Neuron (in vitro differentiated cells): ENCODE data around the gene LRRC45.

Source experiments
- H2AFZ ChIP-seq: one replicate; pipeline ENCODE4 v1.6.1; 2013; ENCODE audit warnings: low read depth, mild to moderate bottlenecking, inconsistent platforms, low read length, moderate library complexity
- H3K27me3 ChIP-seq: one replicate; pipeline ENCODE4 v1.6.1; 2013; ENCODE audit warnings: low read length; ENCODE audit not compliant: insufficient read depth
- H3K36me3 ChIP-seq: one replicate; pipeline ENCODE4 v1.6.1; 2013; ENCODE audit warnings: low read length; ENCODE audit not compliant: insufficient read depth
- H3K4me1 ChIP-seq: one replicate; pipeline ENCODE4 v1.6.1; 2013; ENCODE audit warnings: low read length; ENCODE audit not compliant: insufficient read depth
- H3K4me3 ChIP-seq: 2 replicates; pipeline ENCODE4 v1.5.1; 2013; ENCODE audit warnings: mild to moderate bottlenecking, low read length, moderate library complexity
- H3K9me3 ChIP-seq: one replicate; pipeline ENCODE4 v1.6.1; 2013; ENCODE audit warnings: low read length

LRRC45 gene

DNA sequence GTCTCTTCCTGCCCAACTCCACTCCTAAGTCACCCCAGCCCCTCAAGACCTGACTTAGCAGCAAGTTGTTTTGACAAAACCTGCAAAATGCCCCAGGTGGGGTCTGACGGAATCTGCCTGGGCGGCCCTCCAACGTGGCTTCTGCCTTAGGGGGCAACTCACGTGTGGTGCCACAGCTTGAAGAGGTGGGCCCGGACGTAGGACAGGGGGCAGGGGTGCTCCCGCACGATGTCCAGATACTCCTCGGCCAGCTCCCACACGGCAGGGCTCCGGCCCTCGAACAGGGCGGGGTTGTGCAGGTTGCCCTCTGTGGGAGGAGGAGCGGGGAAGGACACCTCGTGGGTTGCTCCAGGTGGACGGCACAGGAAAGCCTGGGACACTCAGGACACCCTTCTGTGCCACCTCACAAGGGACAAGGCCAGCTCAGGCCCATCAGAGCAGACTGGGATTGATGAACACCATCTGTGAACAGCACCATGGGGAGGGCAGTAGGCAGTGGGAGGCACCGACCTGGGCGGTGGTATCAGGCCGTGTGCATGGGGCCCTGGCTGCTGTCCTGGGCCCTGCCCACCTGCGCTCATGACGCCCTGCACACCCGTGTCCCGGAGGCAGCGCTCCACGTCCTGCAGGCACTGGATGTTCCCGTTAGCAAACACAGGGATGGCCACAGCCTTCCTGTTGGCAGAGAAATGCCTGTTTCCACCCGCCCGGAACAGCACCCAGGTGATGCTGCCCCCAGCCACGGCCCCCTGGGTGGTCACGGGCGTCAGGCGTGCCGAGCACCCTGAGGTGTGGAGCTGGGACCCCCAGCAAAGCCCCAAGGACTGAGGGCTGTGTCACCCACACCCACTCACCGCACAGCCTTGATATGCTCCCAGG, 38.2 kb downstream of the LRRC45 start:
- H2AFZ ChIP-seq: no peak overlapping the region
- H3K27me3 ChIP-seq: no peaks in the 10 kb centered on the region
- no peak overlapping the region for H3K4me3 ChIP-seq
- peaks cover 10% of the 10 kb centered on the region for H3K4me1 ChIP-seq
- peaks cover 63% of the 10 kb centered on the region for H3K36me3 ChIP-seq
- no peaks in the 10 kb centered on the region for H3K9me3 ChIP-seq

DNA sequence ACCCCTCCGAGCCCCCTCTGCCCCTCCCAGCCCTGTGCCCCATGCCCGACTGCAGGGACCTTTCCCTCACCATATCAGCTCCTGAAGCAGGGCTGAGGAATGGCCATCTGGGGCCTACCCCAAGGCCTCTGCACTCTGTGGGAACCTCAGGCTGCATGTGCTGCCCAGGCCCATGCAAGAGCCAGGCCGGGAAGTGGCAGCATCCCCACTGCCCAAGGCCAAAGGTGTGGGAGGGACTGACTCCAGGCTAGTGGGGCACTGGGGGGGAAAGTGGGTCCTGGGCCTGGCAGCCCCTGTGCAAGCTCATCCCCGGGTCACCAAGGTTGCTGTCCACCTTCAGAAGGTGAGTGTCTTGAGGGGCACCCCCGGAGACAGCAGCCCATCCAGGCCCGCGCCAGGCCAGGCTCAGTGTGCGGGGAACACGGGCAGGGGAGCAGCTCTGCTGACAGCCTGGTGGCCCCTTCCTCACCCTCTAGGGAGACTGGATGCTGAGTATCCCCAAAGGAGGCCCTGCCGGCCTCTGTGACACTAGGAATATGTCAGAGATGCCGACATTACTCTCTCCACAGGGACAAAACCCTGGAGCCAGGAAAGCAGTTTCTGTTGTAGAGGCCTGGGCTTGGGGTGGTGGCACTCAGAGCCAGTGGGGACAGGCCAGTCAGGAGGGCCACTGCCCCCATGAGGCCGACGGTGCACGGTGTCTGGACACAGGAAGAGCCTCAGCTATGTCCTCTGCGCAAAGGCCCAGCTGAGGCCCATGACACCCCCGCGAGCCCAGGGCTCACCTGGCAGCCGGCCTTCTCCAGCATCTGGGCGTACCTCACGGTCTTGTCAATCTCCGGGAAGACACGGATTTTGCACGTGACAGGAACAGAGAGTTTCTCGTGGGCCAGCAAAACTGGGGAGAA, 39.2 kb downstream of the LRRC45 start:
- H2AFZ ChIP-seq: no peak overlapping the region
- no peak overlapping the region for H3K4me3 ChIP-seq
- H3K36me3 ChIP-seq: peaks cover 53% of the 10 kb centered on the region
- no peaks in the 10 kb centered on the region for H3K9me3 ChIP-seq
- H3K4me1 ChIP-seq: peaks cover 10% of the 10 kb centered on the region
- H3K27me3 ChIP-seq: no peaks in the 10 kb centered on the region

DNA sequence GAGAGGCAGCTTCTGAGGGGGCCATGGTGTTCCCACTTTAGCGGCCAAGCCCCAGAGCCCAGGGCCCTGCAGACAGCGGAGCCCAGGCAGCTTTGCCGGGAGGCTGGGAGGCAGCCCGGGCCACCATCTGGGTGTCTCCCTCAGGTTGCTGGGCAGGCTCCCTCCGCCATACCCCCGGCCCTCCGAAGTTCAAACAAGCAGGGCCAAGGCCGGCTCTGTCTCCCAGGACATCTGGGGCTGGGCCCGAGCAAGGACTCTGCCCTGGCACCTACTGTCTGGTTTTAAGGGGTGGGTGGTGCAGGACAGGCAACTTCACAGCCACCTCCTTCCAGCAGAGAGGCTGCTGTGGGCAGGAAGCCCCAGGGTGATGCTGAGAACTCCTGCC, 39.9 kb downstream of the LRRC45 start:
- no peaks in the 10 kb centered on the region for H3K9me3 ChIP-seq
- no peak overlapping the region for H2AFZ ChIP-seq
- peaks cover 10% of the 10 kb centered on the region for H3K4me1 ChIP-seq
- no peak overlapping the region for H3K4me3 ChIP-seq
- H3K27me3 ChIP-seq: no peaks in the 10 kb centered on the region
- peaks cover 51% of the 10 kb centered on the region for H3K36me3 ChIP-seq

DNA sequence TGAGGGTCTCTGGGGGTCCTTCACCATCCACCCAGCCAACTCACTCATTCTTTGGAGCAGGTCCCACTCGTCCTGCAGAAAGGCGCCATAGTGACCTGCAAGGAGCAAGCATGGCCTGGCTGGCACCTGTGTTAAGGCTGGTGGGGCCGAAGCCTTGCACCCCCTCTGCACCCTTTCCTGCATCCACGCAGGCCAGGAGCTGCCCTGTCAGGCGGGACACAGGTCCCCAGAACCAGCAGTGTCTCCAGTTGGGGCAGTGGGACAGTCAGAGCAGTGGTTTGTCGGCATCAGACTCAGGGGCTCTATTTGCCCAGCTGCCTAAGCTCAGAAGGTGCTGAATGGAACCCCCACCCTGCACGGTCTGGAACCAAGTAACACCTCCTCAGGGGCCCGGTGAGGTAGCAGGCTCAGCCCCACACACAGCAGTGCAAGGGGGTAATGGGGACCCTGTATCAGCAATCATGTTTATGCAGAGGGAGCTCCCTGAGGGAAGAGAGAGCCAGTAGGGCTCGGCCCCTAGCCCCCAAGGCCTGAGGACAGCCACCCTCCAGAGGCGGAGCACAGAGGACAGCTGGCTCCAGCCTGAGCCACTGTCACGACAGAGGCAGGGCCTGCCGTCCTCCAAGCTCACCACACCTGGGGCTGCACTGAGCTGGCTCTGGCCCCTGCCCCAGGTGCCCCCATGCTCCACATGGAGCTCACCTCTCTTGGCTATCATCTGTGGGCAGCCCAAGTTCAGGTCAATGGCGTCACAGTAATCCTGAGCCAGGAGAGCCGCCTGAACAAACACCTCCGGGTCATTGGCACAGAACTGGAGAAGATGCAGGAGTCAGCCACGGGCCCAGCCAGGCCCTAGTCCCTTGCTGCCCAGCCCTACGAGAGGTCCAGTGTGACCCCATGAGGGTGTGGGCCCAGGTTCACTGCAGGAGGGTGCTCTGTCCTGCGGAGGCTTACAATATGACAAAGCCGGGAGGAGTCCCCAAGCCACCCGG, 40.6 kb downstream of the LRRC45 start:
- Histone ChIP-seq H3K4me3 (peak overlapping the region; percentile 80), H2AFZ (no peak overlapping the region), H3K4me1 (peaks cover 10% of the 10 kb centered on the region), H3K36me3 (peaks cover 47% of the 10 kb centered on the region), H3K9me3 (no peaks in the 10 kb centered on the region), H3K27me3 (no peaks in the 10 kb centered on the region)

DNA sequence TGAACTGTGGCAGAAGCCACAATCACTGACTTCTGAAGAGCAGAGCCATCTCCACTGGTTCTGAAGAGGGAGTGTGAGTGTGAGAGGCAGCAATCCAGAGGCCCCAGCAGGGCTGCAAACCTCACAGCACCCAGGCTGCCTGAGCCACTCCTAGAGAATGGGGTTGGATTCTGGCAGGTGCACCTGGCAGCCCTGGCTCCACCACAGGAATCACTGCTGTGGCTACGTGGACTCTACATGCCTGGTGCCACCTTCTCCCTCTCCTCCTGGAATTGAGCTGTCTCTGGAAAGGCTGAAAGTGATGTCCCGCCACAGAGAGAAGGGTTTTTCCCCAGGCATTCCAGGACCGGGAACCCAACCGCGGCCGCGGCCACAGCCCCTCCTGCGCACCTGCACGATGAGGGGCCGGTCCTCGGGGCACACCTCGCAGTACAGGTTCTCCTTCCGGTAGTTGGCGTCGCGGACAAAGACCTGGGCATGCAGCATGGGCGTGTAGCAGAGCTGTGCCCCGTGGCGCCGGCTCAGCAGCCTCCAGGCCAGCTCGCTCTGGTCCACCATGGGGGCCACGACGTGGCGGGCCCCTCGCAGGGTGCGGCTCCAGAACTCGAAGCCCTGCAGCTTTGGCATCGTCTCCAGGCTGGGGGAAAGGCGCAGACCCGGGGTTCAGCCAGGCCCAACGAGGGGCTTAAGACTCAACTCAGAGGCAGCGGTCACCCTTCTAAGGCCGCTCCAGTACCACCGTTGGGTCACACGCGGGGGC, 41.5 kb downstream of the LRRC45 start:
- H3K4me3 ChIP-seq: peak overlapping the region; percentile 80
- H3K4me1 ChIP-seq: peaks cover 10% of the 10 kb centered on the region
- H3K27me3 ChIP-seq: no peaks in the 10 kb centered on the region
- H3K9me3 ChIP-seq: no peaks in the 10 kb centered on the region
- no peak overlapping the region for H2AFZ ChIP-seq
- H3K36me3 ChIP-seq: peaks cover 40% of the 10 kb centered on the region

DNA sequence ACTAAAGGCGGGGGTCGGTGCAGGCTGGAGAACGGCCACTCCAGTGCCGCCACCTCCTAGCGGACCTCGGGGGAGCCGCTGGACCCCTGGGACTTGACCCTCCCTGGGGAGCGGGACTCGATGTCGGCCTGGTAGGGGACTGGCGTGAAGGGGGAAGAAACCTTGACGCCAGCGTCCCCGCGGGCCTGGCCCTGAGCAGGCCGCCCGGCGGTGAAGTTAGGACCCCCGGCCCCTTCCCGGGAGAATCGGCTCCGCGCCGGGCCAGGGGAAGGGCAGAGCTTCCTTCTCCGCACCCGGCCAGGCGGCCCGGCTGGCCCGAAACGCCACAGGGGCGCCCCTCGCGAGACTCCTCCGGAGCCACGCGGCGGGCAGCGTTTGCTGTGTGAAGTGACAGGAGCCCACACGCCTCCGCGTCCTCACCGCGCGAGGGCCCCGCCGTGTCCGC, 42.1 kb downstream of the LRRC45 start:
- Histone ChIP-seq H3K4me1 (peaks cover 10% of the 10 kb centered on the region), H3K36me3 (peaks cover 34% of the 10 kb centered on the region), H3K9me3 (no peaks in the 10 kb centered on the region), H3K4me3 (peak overlapping the region; percentile 80), H2AFZ (no peak overlapping the region), H3K27me3 (no peaks in the 10 kb centered on the region)

DNA sequence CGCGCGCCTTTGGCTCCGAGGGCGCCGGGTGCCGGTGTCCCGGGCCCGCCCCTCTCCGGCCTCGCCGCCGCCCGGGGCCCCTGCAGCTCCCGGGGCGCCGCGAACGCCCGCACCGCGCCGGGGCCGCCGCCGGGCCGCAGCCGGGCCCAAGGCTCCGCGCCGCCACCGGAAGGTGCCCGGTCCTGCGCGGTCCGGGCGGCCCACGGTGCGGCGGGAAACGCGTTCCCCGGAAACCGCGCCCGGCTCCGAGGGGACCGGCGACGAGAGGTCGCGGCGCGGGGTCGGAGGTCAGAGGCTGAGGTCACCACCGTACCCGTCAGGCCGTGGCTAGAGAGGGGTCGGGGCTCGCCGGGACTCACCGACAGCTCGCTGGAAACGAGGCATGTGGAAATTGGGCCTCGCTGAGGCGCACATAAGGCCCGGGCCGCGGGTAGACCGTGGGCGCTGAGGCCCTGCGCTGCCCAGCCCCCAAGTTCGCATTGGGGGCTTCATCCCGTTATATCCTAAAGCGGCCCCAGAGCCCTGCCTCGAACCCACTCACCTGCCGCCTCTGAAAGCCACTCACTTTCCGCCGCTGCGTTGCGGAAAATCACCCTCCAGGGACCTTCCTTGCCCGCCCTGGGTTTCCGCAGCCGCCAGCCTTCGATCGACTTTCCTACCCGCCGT, 42.7 kb downstream of the LRRC45 start, which contains the start of gene DUS1L:
Gene DUS1L, minus strand, starts transcription at position 167 of the 666 bp plus-strand sequence. CDS start 745 bp downstream, outside the sequence.
- no peaks in the 10 kb centered on the region for H3K27me3 ChIP-seq
- no peaks in the 10 kb centered on the region for H3K9me3 ChIP-seq
- peaks cover 28% of the 10 kb centered on the region for H3K36me3 ChIP-seq
- H3K4me3 ChIP-seq: peak within 1 kb of the TSS; percentile 80
- H2AFZ ChIP-seq: peak within 1 kb of the TSS; percentile 100
- H3K4me1 ChIP-seq: peaks cover 10% of the 10 kb centered on the region

DNA sequence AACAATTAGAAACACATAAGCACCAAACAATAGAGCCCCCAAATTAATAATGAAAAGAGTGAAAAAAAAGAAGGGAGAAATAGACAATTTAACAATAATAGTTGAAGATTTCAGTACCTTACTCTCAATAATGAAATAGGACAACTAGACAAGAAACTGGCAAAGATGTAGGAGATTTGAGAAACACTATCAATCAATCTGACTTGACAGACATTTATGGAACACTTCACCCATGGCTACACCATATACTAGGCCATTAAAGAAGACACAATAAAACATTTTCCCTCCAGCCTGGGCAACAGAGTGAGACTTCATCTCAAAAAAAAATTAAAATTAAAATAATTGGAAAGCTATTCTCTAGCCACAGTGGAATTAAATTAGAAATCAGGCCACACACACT, 47.5 kb downstream of the LRRC45 start:
- Histone ChIP-seq H3K9me3 (no peaks in the 10 kb centered on the region), H3K4me1 (peaks cover 4% of the 10 kb centered on the region), H3K27me3 (no peaks in the 10 kb centered on the region), H3K36me3 (no peaks in the 10 kb centered on the region), H2AFZ (no peak overlapping the region), H3K4me3 (no peak overlapping the region)

DNA sequence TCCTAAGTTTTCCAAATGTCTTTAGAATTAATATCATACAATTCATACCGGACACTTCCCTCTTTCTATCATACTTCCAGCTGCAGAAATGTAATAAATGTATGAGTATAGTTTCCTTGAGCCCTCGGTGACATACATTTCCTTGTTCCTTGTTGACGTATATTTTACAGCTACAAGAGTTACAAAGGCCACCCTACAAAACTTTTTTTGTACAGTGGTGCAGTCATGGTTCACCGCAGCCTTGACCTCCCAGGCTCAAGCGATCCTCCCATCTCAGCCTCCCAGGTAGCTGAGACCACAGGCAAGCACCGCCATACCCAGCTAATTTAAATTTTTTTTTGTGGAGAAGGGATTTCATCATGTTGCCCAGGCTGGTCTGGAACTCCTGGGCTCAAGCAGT, 49.7 kb downstream of the LRRC45 start:
- no peaks in the 10 kb centered on the region for H3K27me3 ChIP-seq
- H3K36me3 ChIP-seq: peaks cover 4% of the 10 kb centered on the region
- H3K4me3 ChIP-seq: no peak overlapping the region
- no peaks in the 10 kb centered on the region for H3K4me1 ChIP-seq
- no peak overlapping the region for H2AFZ ChIP-seq
- H3K9me3 ChIP-seq: no peaks in the 10 kb centered on the region

DNA sequence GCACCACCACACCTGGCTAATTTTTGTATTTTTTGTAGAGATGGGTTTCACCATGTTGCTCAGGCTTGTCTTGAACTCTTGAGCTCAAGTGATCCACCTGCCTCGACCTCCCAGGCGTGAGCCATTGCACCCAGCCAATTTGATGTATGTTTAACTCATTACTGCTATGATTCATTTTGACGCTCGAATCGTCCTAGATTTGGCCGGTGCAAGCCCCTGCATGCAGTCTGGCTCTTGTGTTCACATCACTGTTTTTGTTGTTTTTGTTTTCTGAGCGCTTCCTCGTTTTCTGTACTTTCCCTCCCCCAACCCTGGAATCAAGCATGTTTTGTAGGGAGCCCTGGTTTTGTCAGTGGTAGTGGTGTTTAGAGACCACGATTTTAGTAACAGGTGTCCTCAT, 50.3 kb downstream of the LRRC45 start:
- Histone ChIP-seq H3K36me3 (peaks cover 9% of the 10 kb centered on the region), H3K9me3 (no peaks in the 10 kb centered on the region), H2AFZ (no peak overlapping the region), H3K4me3 (no peak overlapping the region), H3K4me1 (no peaks in the 10 kb centered on the region), H3K27me3 (no peaks in the 10 kb centered on the region)

DNA sequence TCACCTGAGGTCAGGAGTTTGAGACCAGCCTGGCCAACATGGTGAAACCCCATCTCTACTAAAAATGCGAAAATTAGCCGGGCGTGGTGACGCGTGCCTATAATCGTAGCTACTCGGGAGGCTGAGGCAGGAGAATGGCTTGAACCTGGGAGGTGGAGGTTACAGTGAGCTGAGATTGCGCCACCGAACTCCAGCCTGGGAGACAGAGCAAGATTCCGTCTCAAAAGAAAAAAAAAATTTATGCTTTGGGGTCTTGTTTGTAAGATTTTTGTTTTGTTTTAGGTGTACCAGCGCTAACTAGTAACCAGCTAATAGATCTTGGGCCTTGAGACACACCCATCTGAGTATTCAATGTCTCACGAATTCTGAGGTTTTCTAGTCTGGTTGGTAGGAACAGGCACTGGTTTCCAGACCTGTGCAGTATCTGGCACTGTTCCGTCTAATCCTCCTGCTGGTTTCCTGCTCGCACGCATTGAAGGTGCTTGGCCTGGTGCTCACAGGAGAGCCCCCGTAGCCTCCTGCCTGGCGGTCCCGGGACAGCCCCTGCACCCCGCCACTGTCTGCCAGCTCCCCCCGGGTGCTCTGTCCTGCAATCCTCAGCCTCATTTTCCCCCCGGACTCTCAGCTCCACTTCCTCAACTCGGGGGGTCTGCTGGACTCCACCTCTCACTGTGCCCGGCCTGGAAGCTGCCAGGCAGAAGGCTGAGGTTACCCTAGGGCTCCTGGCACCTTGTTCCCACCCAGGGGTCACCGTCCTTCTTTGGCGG, 53.1 kb downstream of the LRRC45 start:
- Histone ChIP-seq H3K36me3 (peaks cover 34% of the 10 kb centered on the region), H2AFZ (no peak overlapping the region), H3K27me3 (no peaks in the 10 kb centered on the region), H3K4me3 (no peak overlapping the region), H3K4me1 (no peaks in the 10 kb centered on the region), H3K9me3 (no peaks in the 10 kb centered on the region)
